ENCODE results near the gene CACNG7.

The CACNG7 gene

GRCh38 chr19:53878776-53879139 is 30.3 kb upstream of the CACNG7 start:
- no peak for DNase-seq (ENCODE audit: low read depth in 2 of 2)

- DNase-seq (ENCODE audit: low read depth in 2 of 2), result peak; percentile 76 to 83
Observed at GRCh38 chr19:53879140-53880081, 29.7 kb upstream of the CACNG7 start.

- DNase-seq (ENCODE audit: low read depth in 2 of 2), result no peak
Observed at GRCh38 chr19:53880711-53881481, 28.2 kb upstream of the CACNG7 start.

GRCh38 chr19:53881482-53882390 is 27.3 kb upstream of the CACNG7 start, which contains the start of gene PRKCG:
Gene PRKCG (plus strand): TSS chr19:53882197. CDS start chr19:53882495, 298 bp downstream.
- peak in 1 of 2 donors; percentile 25 for DNase-seq (ENCODE audit: low read depth in 2 of 2)

GRCh38 chr19:53882391-53883050 is 26.6 kb upstream of the CACNG7 start:
- no peak for DNase-seq (ENCODE audit: low read depth in 2 of 2)

GRCh38 chr19:53883231-53883661 is 25.8 kb upstream of the CACNG7 start:
- DNase-seq (ENCODE audit: low read depth in 2 of 2), result no peak

- no peak for DNase-seq (ENCODE audit: low read depth in 2 of 2)
Observed at GRCh38 chr19:53883741-53884140, 25.3 kb upstream of the CACNG7 start.

- no peak for DNase-seq (ENCODE audit: low read depth in 2 of 2)
Observed at GRCh38 chr19:53884256-53884655, 24.8 kb upstream of the CACNG7 start.

GRCh38 chr19:53885036-53885435 is 24.0 kb upstream of the CACNG7 start:
- no peak for DNase-seq (ENCODE audit: low read depth in 2 of 2)

- DNase-seq (ENCODE audit: low read depth in 2 of 2), result no peak
Observed at GRCh38 chr19:53892301-53892980, 16.6 kb upstream of the CACNG7 start.

GRCh38 chr19:53892981-53893325 is 16.1 kb upstream of the CACNG7 start:
- DNase-seq (ENCODE audit: low read depth in 2 of 2), result no peak

- DNase-seq (ENCODE audit: low read depth in 2 of 2), result no peak
Observed at GRCh38 chr19:53894707-53895106, 14.4 kb upstream of the CACNG7 start.

- no peak for DNase-seq (ENCODE audit: low read depth in 2 of 2)
Observed at GRCh38 chr19:53896682-53897081, 12.4 kb upstream of the CACNG7 start.

- DNase-seq (ENCODE audit: low read depth in 2 of 2), result no peak
Observed at GRCh38 chr19:53897459-53897858, 11.6 kb upstream of the CACNG7 start.

GRCh38 chr19:53898166-53898565 is 10.9 kb upstream of the CACNG7 start:
- DNase-seq (ENCODE audit: low read depth in 2 of 2), result no peak

GRCh38 chr19:53898636-53899341 is 10.3 kb upstream of the CACNG7 start:
- no peak for DNase-seq (ENCODE audit: low read depth in 2 of 2)

GRCh38 chr19:53900191-53900860 is 8.8 kb upstream of the CACNG7 start:
- no peak for DNase-seq (ENCODE audit: low read depth in 2 of 2)

GRCh38 chr19:53903055-53903680 is 5.9 kb upstream of the CACNG7 start:
- DNase-seq (ENCODE audit: low read depth in 2 of 2), result no peak

- no peak for DNase-seq (ENCODE audit: low read depth in 2 of 2)
Observed at GRCh38 chr19:53904909-53905308, 4.2 kb upstream of the CACNG7 start.
